CD4-positive, alpha-beta T cell (primary cell): ENCODE data around the gene TICRR. TPM values are rescaled to one million over a fixed set of nuclear protein-coding genes. Genes with fewer than 3 reads are reported as not detected.

ENCODE experiments used
- ATAC-seq: fragments of 200-7000 bp; cut with Tn5 transposase; one replicate; pipeline ENCODE4 v1.10.0; 2022; ENCODE audit warnings: mild to moderate bottlenecking; ENCODE audit not compliant: poor library complexity
- CTCF ChIA-PET: fragments of 350-600 bp; sonication (Branson Sonifier 250); formaldehyde crosslinking; loops from one replicate; lab custom pipeline; 2021; ENCODE audit warnings: antibody characterized with exemption, inconsistent platforms; lab: Charles Lee
- POLR2A ChIA-PET: fragments of 350-600 bp; sonication (Branson Sonifier 250); formaldehyde crosslinking; loops from one replicate; lab custom pipeline; 2021; ENCODE audit warnings: antibody characterized with exemption, inconsistent platforms; lab: Charles Lee
- DNase-seq, 14 experiments: peaks; one replicate each; pipeline ENCODE4 v3.0.0-alpha.2; 2013 to 2020; ENCODE audit warnings: mixed read lengths in 2 of 14
- H3K27ac ChIP-seq, 2 donors: one replicate each; pipeline versions ENCODE4 v1.5.1 to v1.7.0; 2013; ENCODE audit warnings: low read length in 2 of 2, low read depth in 1 of 2, mild to moderate bottlenecking in 1 of 2
- H3K27me3 ChIP-seq, 2 experiments: 1 replicate in 1 of 2; 2 replicates in 1 of 2; pipeline versions ENCODE4 v1.6.1 to v1.7.0; 2013; ENCODE audit warnings: low read length in 2 of 2, control low read depth in 1 of 2, mild to moderate bottlenecking in 1 of 2, moderate library complexity in 1 of 2; ENCODE audit not compliant: insufficient read depth in 2 of 2, control insufficient read depth in 1 of 2
- H3K36me3 ChIP-seq: one replicate; pipeline ENCODE4 v1.6.1; 2013; ENCODE audit warnings: low read length, control low read depth; ENCODE audit not compliant: insufficient read depth
- H3K4me1 ChIP-seq: one replicate; pipeline ENCODE4 v1.6.1; 2013; ENCODE audit warnings: low read length, control low read depth; ENCODE audit not compliant: insufficient read depth
- H3K4me3 ChIP-seq: one replicate; pipeline ENCODE4 v1.5.1; 2013; ENCODE audit warnings: mild to moderate bottlenecking, low read length, moderate library complexity
- H3K9me3 ChIP-seq, 2 experiments: 1 replicate in 1 of 2; 2 replicates in 1 of 2; pipeline versions ENCODE4 v1.6.1 to v1.7.0; 2013; ENCODE audit warnings: low read length in 2 of 2, mild to moderate bottlenecking in 2 of 2, control low read depth in 1 of 2, moderate library complexity in 1 of 2; ENCODE audit not compliant: control insufficient read depth in 1 of 2, insufficient read depth in 1 of 2
- H3K27ac Mint-ChIP-seq: one replicate; pipeline ENCODE4 v1.8.0; 2020; ENCODE audit warnings: mixed read lengths
- H3K27me3 Mint-ChIP-seq: one replicate; pipeline ENCODE4 v1.8.0; 2021; ENCODE audit warnings: mixed read lengths
- H3K36me3 Mint-ChIP-seq: one replicate; pipeline ENCODE4 v1.8.0; 2021; ENCODE audit warnings: low read depth, mixed read lengths
- H3K4me1 Mint-ChIP-seq: one replicate; pipeline ENCODE4 v1.8.0; 2021; ENCODE audit warnings: low read depth, mixed read lengths
- H3K4me3 Mint-ChIP-seq: one replicate; pipeline ENCODE4 v1.8.0; 2020; ENCODE audit warnings: mild to moderate bottlenecking, mixed read lengths
- H3K9me3 Mint-ChIP-seq: one replicate; pipeline ENCODE4 v1.8.0; 2020; ENCODE audit warnings: mixed read lengths
- intact Hi-C, 2 experiments: fragments of 100-400 bp; cut with DNase I in 1 of 2; cut with micrococcal nuclease in 1 of 2; formaldehyde crosslinking; loops; one replicate each; pipeline versions ENCODE4 v1.15.1 to v1.9.0; 2023 to 2025; cut with DNase I, micrococcal nuclease
- total RNA-seq, 174 experiments: library from RNA in 2 of 174; stranded (reverse) in 2 of 174; gene quantifications; one replicate each; pipeline ENCODE4 v1.2.3 and lab custom pipeline; 2021 to 2026
- TF ChIP-seq, protein P1 (sequence below): fragments of 200-600 bp; IDR thresholded peaks from one replicate; pipeline ENCODE4 v1.8.0; 2022; ENCODE audit warnings: antibody characterized with exemption, mild to moderate bottlenecking

TICRR gene
- total RNA-seq, 2 experiments from 2014 or later = 0.05 to 0.06 TPM

- TF ChIP-seq, protein P1, sequence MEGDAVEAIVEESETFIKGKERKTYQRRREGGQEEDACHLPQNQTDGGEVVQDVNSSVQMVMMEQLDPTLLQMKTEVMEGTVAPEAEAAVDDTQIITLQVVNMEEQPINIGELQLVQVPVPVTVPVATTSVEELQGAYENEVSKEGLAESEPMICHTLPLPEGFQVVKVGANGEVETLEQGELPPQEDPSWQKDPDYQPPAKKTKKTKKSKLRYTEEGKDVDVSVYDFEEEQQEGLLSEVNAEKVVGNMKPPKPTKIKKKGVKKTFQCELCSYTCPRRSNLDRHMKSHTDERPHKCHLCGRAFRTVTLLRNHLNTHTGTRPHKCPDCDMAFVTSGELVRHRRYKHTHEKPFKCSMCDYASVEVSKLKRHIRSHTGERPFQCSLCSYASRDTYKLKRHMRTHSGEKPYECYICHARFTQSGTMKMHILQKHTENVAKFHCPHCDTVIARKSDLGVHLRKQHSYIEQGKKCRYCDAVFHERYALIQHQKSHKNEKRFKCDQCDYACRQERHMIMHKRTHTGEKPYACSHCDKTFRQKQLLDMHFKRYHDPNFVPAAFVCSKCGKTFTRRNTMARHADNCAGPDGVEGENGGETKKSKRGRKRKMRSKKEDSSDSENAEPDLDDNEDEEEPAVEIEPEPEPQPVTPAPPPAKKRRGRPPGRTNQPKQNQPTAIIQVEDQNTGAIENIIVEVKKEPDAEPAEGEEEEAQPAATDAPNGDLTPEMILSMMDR = no peak
- CTCF ChIA-PET = no interaction called here
- no peaks in the 10 kb centered on the region for H3K36me3 ChIP-seq
- no peak overlapping the region for H3K27ac Mint-ChIP-seq
- no peak overlapping the region for H3K27ac ChIP-seq
- intact Hi-C loops = no loop called here
- H3K9me3 ChIP-seq = no peaks in the 10 kb centered on the region
- no peaks in the 10 kb centered on the region for H3K9me3 Mint-ChIP-seq
- no peak overlapping the region for H3K4me3 Mint-ChIP-seq
- H3K36me3 Mint-ChIP-seq = no peaks in the 10 kb centered on the region
- no peaks in the 10 kb centered on the region for H3K4me1 Mint-ChIP-seq
- H3K27me3 Mint-ChIP-seq = peaks cover 1% of the 10 kb centered on the region
- no peaks in the 10 kb centered on the region for H3K4me1 ChIP-seq
- no peak overlapping the region for H3K4me3 ChIP-seq
- DNase-seq (no peak), ATAC-seq (no peak)
- H3K27me3 ChIP-seq = no peaks in the 10 kb centered on the region
- POLR2A ChIA-PET = no interaction called here
These were observed 46.4 kb upstream of the TICRR start for GRCh38 chr15:89528757-89529352.

DNA sequence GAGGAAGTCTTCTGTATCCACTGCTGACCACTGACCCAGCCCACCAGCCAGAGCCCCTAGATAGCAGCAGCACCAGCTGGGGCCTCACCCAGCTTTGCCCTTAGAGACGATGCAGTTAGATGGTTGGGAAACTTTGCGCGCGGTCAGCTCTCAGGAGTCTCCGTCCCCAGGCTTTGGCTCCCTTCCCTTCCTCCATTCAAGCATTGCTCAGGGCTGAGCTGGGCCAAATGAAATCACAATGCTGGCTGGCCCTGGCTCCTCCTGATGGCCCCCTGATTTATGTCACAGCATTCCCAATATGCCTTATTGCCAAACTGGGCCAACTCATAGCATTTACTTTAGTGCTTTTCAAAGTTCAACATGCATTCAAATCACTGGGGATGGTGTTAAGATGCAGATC is 44.3 kb upstream of the TICRR start:
- Histone ChIP-seq H3K27ac (no peak overlapping the region), H3K36me3 (no peaks in the 10 kb centered on the region), H3K4me1 (no peaks in the 10 kb centered on the region), H3K4me3 (no peak overlapping the region), H3K27me3 (no peaks in the 10 kb centered on the region), H3K9me3 (no peaks in the 10 kb centered on the region)
- ChIA-PET POLR2A (no interaction called here), CTCF (no interaction called here)
- TF ChIP-seq, protein P1 = no peak
- Mint-ChIP-seq H3K27ac (no peak overlapping the region), H3K4me3 (no peak overlapping the region), H3K27me3 (peaks cover 6% of the 10 kb centered on the region), H3K9me3 (no peaks in the 10 kb centered on the region), H3K36me3 (no peaks in the 10 kb centered on the region), H3K4me1 (no peaks in the 10 kb centered on the region)
- ATAC-seq (no peak), DNase-seq (no peak)
- intact Hi-C loops = no loop called here

DNA sequence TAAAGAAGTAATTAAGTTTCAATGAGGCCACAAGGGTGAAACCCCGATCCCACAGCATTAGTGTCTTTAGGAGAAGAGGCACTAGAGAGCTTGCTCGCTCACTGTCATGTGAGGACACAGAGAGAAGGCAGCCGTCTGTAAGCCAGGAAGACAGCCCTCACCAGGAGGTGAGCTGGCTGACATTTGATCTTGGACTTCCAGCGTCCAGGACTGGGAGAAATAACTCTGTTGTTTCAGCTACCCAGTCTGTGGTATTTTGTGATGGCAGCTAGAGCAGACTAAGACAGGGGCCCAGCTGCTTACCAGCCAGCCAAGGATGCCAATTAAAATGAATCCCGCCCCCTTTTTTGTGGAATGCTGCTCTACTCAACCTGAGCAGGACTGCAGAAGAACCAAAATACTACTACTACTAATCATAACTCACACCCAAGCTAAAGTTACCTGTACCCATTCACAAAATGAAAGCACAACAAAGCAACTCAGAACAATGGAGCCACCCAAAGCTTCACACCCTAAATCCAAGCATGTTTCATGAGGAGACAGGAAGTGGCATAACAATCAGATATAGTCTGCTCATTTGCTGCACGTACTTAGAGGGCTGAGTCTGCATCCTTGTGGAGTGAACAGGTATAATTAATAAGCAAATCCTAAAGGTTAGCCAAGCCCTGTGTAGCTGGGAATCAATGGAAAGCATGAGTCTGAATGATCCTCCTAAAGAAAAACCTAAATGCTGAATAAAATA is 43.3 kb upstream of the TICRR start:
- POLR2A ChIA-PET = no interaction called here
- DNase-seq = no peak

More for the DNA sequence above, 43.3 kb upstream of the TICRR start:
- no peak for ATAC-seq
- Histone ChIP-seq H3K9me3 (no peaks in the 10 kb centered on the region), H3K4me3 (no peak overlapping the region), H3K36me3 (no peaks in the 10 kb centered on the region), H3K27ac (no peak overlapping the region), H3K4me1 (no peaks in the 10 kb centered on the region), H3K27me3 (no peaks in the 10 kb centered on the region)
- H3K4me3 Mint-ChIP-seq = no peak overlapping the region
- H3K27me3 Mint-ChIP-seq = peaks cover 9% of the 10 kb centered on the region
- H3K27ac Mint-ChIP-seq = no peak overlapping the region
- CTCF ChIA-PET = no interaction called here
- H3K4me1 Mint-ChIP-seq = no peaks in the 10 kb centered on the region
- intact Hi-C loops = no loop called here
- H3K9me3 Mint-ChIP-seq = no peaks in the 10 kb centered on the region
- no peaks in the 10 kb centered on the region for H3K36me3 Mint-ChIP-seq
- TF ChIP-seq, protein P1 = no peak
